Measurements from ENCODE around the gene PHTF1.

The PHTF1 gene

DNA sequence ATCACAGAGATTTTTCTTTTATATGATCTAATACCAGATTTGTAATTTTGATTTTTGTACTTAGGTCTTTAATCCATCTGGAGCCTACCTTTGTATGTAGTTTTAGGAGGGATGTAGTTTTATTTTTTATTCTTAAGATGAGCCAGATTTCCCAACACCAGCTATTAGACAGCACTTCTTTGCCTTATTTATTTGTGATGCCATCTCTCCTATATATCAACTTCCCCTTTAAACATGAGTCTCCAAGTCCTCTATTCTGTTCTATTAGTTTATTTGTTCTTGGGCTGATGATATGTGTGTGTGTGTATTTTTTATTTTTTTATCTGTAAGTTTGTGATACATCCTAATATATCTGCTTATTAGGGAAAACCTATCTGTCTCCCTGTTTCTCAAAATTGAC, 94.2 kb downstream of the PHTF1 start:
- DNase-seq (ENCODE audit: low read depth in 2 of 2) = no peak

DNA sequence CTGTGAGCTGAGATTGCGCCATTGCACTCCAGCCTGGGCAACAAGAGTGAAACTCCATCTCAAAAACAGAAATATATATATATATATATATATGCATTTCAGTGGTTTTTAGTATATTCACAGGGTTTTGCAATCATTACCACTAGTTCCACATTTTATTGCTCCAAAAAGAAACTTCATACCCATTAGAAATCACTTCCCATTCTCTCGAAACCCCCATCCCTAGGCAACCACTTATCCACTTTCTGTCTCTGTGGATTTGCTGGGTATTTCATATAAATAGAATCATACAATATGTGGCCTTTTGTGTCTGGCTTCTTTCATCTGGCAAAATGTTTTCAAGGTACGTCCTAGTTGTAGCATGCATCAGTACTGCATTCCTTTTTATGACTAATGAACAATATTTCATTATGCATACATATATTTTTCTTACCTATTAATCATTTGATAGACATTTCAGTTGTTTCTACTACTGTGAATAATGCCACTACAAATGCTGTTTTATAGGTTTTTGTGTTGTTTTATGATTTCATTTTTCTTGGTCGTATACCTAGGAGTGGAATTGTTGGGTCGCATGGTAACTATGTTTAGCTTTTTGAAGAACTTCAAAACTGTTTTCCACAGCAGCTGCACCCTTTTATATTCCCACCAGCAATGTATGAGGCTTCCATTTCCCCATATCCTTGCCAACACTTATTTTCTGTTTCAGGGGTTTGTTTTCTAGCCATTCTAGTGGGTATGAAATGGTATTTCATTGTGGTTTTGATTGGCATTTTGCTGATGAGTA, 95.9 kb downstream of the PHTF1 start:
- no peak for DNase-seq (ENCODE audit: low read depth in 2 of 2)

DNA sequence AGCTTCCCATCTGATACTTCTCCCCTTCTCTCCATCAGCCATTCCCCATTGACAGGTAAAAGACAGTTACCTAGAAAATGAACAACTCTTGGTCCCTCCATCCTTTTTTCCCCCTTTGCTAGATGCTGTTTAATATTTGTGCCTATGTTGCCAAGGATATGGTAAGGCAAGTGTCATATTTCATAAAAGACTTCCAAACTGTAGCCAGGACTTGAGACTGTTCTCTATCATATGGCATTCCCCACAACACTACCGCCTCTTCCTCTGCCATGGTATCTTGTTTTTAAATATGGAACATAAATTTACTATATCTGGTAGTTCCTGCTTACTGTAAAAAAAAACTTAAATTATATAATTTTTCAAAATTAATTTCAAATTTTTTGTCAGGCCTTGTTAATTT, 97.2 kb downstream of the PHTF1 start:
- DNase-seq (ENCODE audit: low read depth in 2 of 2) = no peak

DNA sequence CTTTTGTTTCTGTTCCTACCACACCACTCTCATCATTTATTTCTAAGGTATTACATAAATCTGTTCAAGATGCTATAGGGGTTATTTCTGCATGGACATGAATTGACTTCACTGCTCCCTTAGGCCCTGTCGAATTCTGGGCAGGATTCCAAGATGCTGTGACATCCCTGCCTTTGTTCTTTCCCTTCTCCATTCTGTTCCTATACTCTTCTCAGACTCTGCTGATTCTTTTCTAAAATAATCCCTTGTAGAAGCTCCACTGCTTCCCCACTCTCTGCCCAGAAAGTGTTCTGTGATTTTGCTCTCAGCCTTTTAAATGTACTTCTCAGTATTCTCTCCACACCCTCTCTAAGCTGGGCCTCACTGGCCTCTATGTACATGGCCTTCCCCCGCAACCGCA, 99.2 kb downstream of the PHTF1 start:
- no peak for DNase-seq (ENCODE audit: low read depth in 2 of 2)

DNA sequence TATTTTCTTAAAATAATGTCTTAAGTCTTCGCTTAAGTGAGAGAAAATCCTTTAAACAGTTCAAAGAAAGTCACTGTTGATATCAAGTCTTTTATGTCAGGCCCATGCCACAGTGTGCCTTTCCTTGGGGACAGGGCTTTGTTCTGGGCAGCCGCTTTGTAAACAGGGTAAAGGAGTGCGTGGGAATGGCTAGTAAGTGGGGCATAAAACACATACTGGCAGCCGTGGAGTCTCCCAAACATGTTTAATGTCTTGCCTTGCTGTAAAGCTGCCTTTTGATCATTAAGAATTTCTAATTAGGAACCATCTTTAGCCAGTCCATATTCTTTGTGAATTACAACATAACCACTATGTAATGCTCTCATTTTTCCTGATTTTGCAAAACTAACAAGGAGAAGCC, 99.7 kb downstream of the PHTF1 start:
- DNase-seq (ENCODE audit: low read depth in 2 of 2) = no peak

DNA sequence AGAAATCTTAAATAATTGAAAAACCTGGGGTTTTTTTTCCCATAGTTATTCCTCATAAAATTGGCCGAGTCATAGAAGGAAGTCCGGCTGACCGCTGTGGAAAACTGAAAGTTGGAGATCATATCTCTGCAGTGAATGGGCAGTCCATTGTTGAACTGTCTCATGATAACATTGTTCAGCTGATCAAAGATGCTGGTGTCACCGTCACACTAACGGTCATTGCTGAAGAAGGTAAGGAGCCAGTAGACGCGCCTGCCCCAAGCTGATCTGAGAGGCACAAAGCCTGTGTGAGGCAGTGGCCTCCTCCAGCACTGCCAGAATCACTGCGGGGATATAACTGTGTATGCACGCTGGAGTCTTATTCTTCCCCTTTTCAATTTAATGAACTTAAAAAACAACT, 100.3 kb downstream of the PHTF1 start:
- no peak for DNase-seq (ENCODE audit: low read depth in 2 of 2)

DNA sequence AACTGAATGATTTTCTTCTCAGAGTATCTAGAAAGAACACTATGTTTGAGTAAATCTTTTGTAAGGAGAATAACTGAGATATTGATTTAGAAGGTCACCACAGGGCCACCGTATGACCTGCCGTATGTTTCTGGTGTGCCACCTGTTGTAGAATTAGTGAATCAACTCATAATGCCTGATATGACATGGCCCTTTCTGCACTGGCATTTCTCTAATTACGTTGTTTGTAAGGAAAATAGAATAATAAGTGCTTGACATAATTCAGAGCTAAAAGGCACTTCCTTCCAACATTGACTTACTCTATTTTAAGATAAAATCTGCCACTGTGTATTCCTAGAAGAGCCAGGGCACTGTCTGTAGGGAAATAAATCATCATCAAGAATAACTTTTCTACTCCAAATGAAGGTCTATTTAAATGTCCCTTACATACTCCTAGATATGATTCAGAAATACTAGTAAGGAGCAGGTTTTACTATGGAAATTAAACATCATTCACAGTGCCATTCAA, 101.7 kb downstream of the PHTF1 start:
- no peak for DNase-seq (ENCODE audit: low read depth in 2 of 2)

DNA sequence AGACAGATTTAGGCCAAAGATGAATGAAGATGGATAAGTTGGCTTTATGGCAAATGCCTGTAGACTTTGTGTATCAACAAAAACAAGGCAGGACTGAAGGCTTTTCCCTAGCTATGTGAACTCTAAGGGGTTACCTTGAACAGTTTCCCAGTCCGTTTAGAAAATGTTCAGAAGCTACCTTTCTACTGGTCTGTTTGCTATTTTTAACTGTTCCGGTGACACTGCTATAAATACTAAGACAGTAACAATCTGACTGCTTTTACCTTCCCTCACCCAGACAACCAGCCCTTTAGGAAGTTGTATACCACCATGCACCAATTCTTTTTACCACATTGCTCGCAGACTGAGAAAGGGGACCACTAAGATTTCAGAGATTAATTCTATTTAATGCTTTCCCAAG, 102.2 kb downstream of the PHTF1 start:
- DNase-seq (ENCODE audit: low read depth in 2 of 2) = no peak

DNA sequence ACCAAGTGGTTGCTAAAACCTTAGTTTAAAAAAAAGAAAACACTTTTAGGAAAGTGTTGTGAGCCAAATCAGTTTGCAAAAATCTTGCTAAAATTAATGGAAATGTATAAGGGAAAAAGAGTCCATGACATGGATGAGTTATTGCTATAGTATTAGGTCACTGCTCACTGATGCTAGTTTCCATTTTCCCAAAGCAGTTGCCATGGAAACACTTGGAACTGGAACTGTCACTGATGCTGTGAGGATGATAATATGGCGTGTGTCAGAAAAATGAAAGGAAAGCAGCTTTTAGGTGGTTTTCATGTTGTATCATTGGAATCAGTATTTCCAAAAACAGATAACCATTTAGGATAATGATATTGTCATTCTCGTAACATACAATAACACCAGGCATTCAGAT, 104.4 kb downstream of the PHTF1 start:
- no peak for DNase-seq (ENCODE audit: low read depth in 2 of 2)

DNA sequence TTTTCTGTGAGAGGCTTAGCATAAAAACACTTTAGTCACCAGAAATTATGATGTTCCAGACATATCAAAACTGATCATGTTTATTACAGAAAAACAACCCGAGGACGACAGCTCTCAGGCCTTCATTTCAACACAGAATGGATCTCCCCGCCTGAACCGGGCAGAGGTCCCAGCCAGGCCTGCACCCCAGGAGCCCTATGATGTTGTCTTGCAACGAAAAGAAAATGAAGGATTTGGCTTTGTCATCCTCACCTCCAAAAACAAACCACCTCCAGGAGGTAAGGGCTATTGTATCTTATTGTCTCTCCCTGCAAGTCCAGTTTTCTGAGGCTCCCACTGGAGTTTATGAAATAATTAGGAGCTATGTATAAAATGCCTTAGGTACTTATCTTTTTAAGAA, 105.5 kb downstream of the PHTF1 start:
- DNase-seq (ENCODE audit: low read depth in 2 of 2) = no peak

DNA sequence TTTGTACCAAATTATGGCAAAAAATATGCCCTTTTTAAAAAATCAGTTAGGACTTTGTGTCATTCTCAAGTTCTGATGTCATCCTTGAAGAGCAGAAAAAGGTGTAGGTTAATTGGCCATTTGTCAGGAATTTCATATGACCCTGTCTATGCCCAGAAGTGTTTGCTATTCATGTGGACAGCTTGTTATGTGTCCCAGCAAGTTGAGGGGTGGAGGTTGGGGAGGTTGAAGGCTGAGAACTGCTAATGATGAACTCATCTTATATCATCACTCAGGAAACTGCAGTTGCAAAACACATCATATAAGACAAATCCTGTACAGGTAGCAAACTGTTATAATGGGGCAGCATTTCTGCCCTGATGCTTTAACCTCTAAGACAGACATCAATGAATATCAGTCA, 106.5 kb downstream of the PHTF1 start:
- DNase-seq (ENCODE audit: low read depth in 2 of 2) = no peak

DNA sequence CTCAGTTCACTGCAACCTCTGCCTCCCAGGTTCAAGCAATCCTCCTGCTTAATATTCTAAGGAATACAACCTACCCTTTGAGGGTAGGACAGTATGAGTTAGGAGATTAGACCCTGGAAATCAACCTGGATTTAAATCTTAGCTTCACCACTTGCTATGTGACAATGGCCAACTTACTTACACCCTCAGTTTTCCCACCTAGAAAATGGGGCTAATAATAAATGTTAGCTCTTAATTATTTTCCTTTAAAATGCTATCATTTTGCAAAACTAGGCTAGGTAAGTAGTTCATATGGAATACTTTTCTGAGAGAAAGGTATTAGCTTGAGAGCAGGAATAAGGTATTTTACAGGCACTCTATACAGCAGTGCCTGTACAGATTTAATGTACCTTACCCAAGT, 110.8 kb downstream of the PHTF1 start:
- no peak for DNase-seq (ENCODE audit: low read depth in 2 of 2)

DNA sequence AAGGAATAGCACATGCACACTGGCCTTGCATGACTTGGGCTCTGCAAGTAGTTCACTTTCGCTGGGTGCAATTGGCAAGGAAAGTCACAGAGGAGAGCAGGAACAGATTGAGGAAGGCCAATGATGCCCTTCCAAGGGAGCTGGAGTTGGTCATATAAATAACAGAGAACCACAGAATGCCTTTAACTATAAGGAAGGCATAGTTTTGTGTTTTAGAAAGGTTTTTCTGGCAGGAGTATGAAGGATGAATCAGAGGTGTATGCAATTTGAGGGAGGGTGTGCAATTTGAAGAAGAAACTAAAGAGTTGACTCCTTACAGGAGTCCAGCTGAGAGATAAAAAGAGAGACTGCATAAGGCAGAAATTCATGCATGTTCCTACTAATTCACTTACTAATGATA, 112.1 kb downstream of the PHTF1 start:
- DNase-seq (ENCODE audit: low read depth in 2 of 2) = no peak
